Measurements from ENCODE around the gene OR2T4.

OR2T4 gene

DNA sequence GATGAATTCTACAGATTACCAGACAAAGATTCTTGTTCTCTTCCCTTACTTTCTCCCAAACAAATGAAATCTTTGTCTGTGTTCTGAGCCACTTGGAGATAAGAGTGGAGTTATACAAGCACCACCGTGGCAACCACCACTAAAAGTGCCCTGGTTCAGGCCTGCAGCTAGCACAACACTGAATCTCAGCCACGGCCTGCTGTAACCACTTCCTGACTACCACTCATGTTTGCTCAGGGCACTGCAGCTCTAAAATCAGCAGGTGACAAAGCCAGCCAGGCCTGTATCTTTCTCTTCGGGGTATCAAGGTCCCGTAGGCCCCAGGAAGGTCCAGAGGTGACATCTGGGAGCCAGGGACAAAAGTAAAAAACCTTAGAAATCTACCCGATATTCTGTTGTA is 10.9 kb downstream of the OR2T4 start:
- ChIA-PET POLR2A (no interaction called here), CTCF (no interaction called here)
- no peak for DNase-seq (ENCODE audit: extremely low spot score)
- TF ChIP-seq ELF4 (IDR thresholded peaks at IDR 0.05) = no peak
- no peak for TF ChIP-seq SUZ12 (IDR thresholded peaks at IDR 0.05)
- TF ChIP-seq ARNT (IDR thresholded peaks at IDR 0.05) = no peak
- no peak for TF ChIP-seq BHLHE40 (IDR thresholded peaks at IDR 0.05; ENCODE audit: borderline replicate concordance)
- TF ChIP-seq FOXA1 (IDR thresholded peaks at IDR 0.05) = no peak
- TF ChIP-seq NFRKB (IDR thresholded peaks at IDR 0.05) = no peak
- TF ChIP-seq CTBP1 (IDR thresholded peaks at IDR 0.05; ENCODE audit: borderline replicate concordance) = no peak
- TF ChIP-seq FOXM1 (IDR thresholded peaks at IDR 0.05; ENCODE audit: borderline replicate concordance) = no peak
- TF ChIP-seq L3MBTL2 (conservative IDR thresholded peaks at IDR 0.05) = no peak
- TF ChIP-seq TARDBP (IDR thresholded peaks at IDR 0.05) = no peak
- TF ChIP-seq SP1 (IDR thresholded peaks at IDR 0.05) = no peak
- no peak for TF ChIP-seq FOXK2 (IDR thresholded peaks at IDR 0.05)
- TF ChIP-seq, protein P1, sequence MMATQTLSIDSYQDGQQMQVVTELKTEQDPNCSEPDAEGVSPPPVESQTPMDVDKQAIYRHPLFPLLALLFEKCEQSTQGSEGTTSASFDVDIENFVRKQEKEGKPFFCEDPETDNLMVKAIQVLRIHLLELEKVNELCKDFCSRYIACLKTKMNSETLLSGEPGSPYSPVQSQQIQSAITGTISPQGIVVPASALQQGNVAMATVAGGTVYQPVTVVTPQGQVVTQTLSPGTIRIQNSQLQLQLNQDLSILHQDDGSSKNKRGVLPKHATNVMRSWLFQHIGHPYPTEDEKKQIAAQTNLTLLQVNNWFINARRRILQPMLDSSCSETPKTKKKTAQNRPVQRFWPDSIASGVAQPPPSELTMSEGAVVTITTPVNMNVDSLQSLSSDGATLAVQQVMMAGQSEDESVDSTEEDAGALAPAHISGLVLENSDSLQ (IDR thresholded peaks at IDR 0.05) = no peak

DNA sequence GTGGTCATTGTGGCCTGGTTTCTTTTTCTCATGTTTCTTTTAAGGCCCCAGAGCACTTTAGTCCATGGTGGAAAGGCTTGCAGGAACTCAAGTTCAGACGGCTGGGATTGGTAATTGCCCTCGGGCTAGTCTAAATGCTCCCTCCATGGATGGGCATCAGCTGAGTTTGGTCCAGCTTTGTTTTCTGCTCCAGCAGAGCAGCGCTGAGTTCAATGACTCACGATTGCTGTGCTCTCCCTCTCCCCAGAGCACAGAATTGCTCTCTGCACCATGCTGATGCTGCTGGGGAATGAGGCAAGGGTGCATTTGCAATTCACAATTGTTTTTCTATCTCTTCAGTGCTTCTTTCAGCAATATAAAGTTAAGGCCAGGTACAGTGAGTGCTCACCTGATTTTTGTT is 12.3 kb downstream of the OR2T4 start:
- CTCF ChIA-PET = no interaction called here
- POLR2A ChIA-PET = no interaction called here
- no peak for TF ChIP-seq FOXM1 (IDR thresholded peaks at IDR 0.05; ENCODE audit: borderline replicate concordance)
- TF ChIP-seq LEF1 (IDR thresholded peaks at IDR 0.05; ENCODE audit: borderline replicate concordance) = no peak
- no peak for TF ChIP-seq HDGF (IDR thresholded peaks at IDR 0.05; ENCODE audit: borderline replicate concordance)
- no peak for TF ChIP-seq ELF4 (IDR thresholded peaks at IDR 0.05)
- TF ChIP-seq FOXK2 (IDR thresholded peaks at IDR 0.05) = no peak
- no peak for DNase-seq (ENCODE audit: extremely low spot score)

DNA sequence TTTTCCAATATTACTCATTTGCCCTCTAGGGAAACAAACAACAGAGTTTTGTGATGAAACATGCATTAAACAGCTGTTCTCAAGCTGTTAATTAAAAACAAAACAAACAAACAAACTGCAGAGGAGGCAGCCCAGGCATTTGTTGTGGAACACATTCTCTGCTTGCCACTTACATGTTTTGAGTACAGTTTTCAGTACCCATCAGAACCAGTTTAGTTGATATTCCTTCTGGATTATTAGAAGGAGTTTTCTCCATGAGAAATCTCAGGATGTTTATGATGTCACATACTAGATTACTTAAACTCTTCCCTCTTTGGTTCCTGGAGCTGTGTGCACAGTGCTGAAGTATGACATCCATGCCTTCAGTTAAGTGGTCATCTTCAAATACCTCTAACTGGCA is 14.0 kb downstream of the OR2T4 start, which contains the start of gene OR2T6:
Gene OR2T6, plus strand, starts transcription at position 301 of the 400 bp plus-strand sequence. CDS start 11,863 bp downstream, outside the sequence.
- CTCF ChIA-PET = no interaction called here

DNA sequence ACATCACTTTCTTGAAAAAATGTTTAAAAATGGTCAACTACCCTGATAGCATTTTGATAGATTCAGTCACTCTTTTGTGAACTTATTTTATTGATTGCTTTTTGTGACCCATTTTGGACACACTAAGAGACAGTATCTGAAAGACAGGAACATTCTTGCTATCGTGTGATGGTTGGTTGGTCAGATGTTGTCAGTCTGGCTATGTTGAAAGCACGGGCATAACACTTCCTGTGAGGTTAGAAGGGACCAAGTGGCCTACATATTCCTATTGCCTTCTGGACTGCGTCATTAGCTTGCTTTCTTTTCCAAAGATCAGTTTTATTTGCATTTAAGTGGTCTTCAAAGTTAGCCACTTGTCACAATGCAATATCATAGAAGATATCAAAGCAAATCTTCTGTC is 15.5 kb downstream of the OR2T4 start:
- ChIA-PET CTCF (no interaction called here), POLR2A (no interaction called here)
- no peak for TF ChIP-seq HDGF (IDR thresholded peaks at IDR 0.05; ENCODE audit: borderline replicate concordance)
- TF ChIP-seq, protein P1 (IDR thresholded peaks at IDR 0.05) = no peak
- TF ChIP-seq NFRKB (IDR thresholded peaks at IDR 0.05) = no peak
- no peak for TF ChIP-seq FOXK2 (IDR thresholded peaks at IDR 0.05)
- no peak for TF ChIP-seq SP1 (IDR thresholded peaks at IDR 0.05)
- TF ChIP-seq FOXA1 (IDR thresholded peaks at IDR 0.05) = no peak
- no peak for TF ChIP-seq TARDBP (IDR thresholded peaks at IDR 0.05)
- no peak for TF ChIP-seq ELF4 (IDR thresholded peaks at IDR 0.05)
- no peak for TF ChIP-seq LEF1 (IDR thresholded peaks at IDR 0.05; ENCODE audit: borderline replicate concordance)
- no peak for TF ChIP-seq CTBP1 (IDR thresholded peaks at IDR 0.05; ENCODE audit: borderline replicate concordance)
- no peak for DNase-seq (ENCODE audit: extremely low spot score)

More for the DNA sequence above, 14.0 kb downstream of the OR2T4 start, which contains the start of gene OR2T6:
- no peak for DNase-seq (ENCODE audit: extremely low spot score)
- TF ChIP-seq SUZ12 (IDR thresholded peaks at IDR 0.05) (no peak), ELF4 (IDR thresholded peaks at IDR 0.05) (no peak), CTBP1 (IDR thresholded peaks at IDR 0.05; ENCODE audit: borderline replicate concordance) (no peak), NFRKB (IDR thresholded peaks at IDR 0.05) (no peak), FOXM1 (IDR thresholded peaks at IDR 0.05; ENCODE audit: borderline replicate concordance) (no peak), ARNT (IDR thresholded peaks at IDR 0.05) (no peak), ZNF384 (IDR thresholded peaks at IDR 0.05) (no peak), LEF1 (IDR thresholded peaks at IDR 0.05; ENCODE audit: borderline replicate concordance) (no peak), SP1 (IDR thresholded peaks at IDR 0.05) (no peak), L3MBTL2 (conservative IDR thresholded peaks at IDR 0.05) (no peak), FOXA1 (IDR thresholded peaks at IDR 0.05) (no peak), FOXK2 (IDR thresholded peaks at IDR 0.05) (no peak), HDGF (IDR thresholded peaks at IDR 0.05; ENCODE audit: borderline replicate concordance) (no peak), BHLHE40 (IDR thresholded peaks at IDR 0.05; ENCODE audit: borderline replicate concordance) (no peak), TARDBP (IDR thresholded peaks at IDR 0.05) (no peak)
- TF ChIP-seq, protein P1 (IDR thresholded peaks at IDR 0.05) = no peak
- POLR2A ChIA-PET = no interaction called here

DNA sequence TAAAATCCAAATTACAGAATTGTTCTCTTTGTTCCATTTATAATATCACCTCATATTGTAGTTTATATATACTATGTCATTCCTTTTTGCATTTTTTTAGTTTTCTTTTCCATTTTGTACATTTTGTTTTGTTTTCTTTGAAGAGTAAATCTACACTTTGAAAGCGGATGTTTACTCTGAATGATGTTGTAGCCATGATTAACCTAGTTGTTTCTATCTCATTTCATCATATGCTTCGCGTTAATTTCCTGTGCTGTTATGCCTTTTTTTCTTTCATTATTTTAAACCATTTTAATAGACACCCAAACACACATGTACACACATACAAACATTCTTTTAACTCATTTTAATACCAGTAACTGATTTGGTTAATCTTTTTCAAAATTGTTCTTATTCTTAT is 19.4 kb downstream of the OR2T4 start:
- no peak for TF ChIP-seq ZNF384 (IDR thresholded peaks at IDR 0.05)
- TF ChIP-seq L3MBTL2 (conservative IDR thresholded peaks at IDR 0.05) = no peak
- TF ChIP-seq TARDBP (IDR thresholded peaks at IDR 0.05) = no peak
- TF ChIP-seq SP1 (IDR thresholded peaks at IDR 0.05) = no peak
- TF ChIP-seq, protein P1 (IDR thresholded peaks at IDR 0.05) = no peak
- TF ChIP-seq BHLHE40 (IDR thresholded peaks at IDR 0.05; ENCODE audit: borderline replicate concordance) = no peak
- TF ChIP-seq SUZ12 (IDR thresholded peaks at IDR 0.05) = no peak
- no peak for TF ChIP-seq FOXM1 (IDR thresholded peaks at IDR 0.05; ENCODE audit: borderline replicate concordance)
- TF ChIP-seq NFRKB (IDR thresholded peaks at IDR 0.05) = no peak
- TF ChIP-seq ELF4 (IDR thresholded peaks at IDR 0.05) = no peak
- TF ChIP-seq FOXA1 (IDR thresholded peaks at IDR 0.05) = no peak
- no peak for TF ChIP-seq LEF1 (IDR thresholded peaks at IDR 0.05; ENCODE audit: borderline replicate concordance)
- TF ChIP-seq ARNT (IDR thresholded peaks at IDR 0.05) = no peak
- TF ChIP-seq HDGF (IDR thresholded peaks at IDR 0.05; ENCODE audit: borderline replicate concordance) = no peak
- no peak for TF ChIP-seq CTBP1 (IDR thresholded peaks at IDR 0.05; ENCODE audit: borderline replicate concordance)
- TF ChIP-seq FOXK2 (IDR thresholded peaks at IDR 0.05) = no peak
- CTCF ChIA-PET = no interaction called here

DNA sequence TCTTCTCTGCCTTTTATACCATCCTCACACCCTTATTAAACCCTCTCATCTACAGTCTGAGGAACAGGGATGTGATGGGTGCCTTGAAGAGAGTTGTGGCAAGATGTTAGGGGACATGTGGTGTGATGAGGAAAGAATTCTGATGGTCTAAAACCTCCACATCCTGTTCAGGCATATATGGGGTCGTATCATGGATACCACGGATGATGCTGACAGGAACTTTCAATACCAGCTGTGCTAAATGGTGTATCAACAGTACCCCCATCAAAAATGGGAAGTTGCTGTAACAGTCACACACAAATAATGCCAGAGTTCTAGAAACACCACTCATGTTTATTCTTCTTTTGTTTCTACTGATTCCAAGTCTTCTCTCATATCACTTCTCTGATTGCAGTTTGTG is 27.0 kb downstream of the OR2T4 start:
- CTCF ChIA-PET = no interaction called here
- POLR2A ChIA-PET = no interaction called here
- TF ChIP-seq ZNF384 (IDR thresholded peaks at IDR 0.05) (no peak), FOXA1 (IDR thresholded peaks at IDR 0.05) (no peak), FOXK2 (IDR thresholded peaks at IDR 0.05) (no peak), HDGF (IDR thresholded peaks at IDR 0.05; ENCODE audit: borderline replicate concordance) (no peak), SP1 (IDR thresholded peaks at IDR 0.05) (no peak), TARDBP (IDR thresholded peaks at IDR 0.05) (no peak), ELF4 (IDR thresholded peaks at IDR 0.05) (no peak), L3MBTL2 (conservative IDR thresholded peaks at IDR 0.05) (no peak), LEF1 (IDR thresholded peaks at IDR 0.05; ENCODE audit: borderline replicate concordance) (no peak), FOXM1 (IDR thresholded peaks at IDR 0.05; ENCODE audit: borderline replicate concordance) (no peak), ARNT (IDR thresholded peaks at IDR 0.05) (no peak), CTBP1 (IDR thresholded peaks at IDR 0.05; ENCODE audit: borderline replicate concordance) (no peak), NFRKB (IDR thresholded peaks at IDR 0.05) (no peak), BHLHE40 (IDR thresholded peaks at IDR 0.05; ENCODE audit: borderline replicate concordance) (no peak), SUZ12 (IDR thresholded peaks at IDR 0.05) (no peak)
- TF ChIP-seq, protein P1 (IDR thresholded peaks at IDR 0.05) = no peak
- DNase-seq (ENCODE audit: extremely low spot score) = no peak

More for the DNA sequence above, 19.4 kb downstream of the OR2T4 start:
- DNase-seq (ENCODE audit: extremely low spot score) = no peak
- POLR2A ChIA-PET = no interaction called here
